Right lobe of liver (tissue), 6 donors: ENCODE measurements around the gene ZNF280A. TPM values are rescaled to one million over a fixed set of nuclear protein-coding genes. Genes with fewer than 3 reads are reported as not detected.
"Not testable (repeated sequence)": the region's sequence is repeated elsewhere in the genome, so short reads cannot be mapped to it uniquely, and the experiment has no call there.

Experiments
- ATAC-seq, 4 donors: fragments of 200-7000 bp; cut with Tn5 transposase; one replicate each; pipeline ENCODE4 v1.9.1; 2020; ENCODE audit warnings: mild to moderate bottlenecking in 4 of 4, moderate library complexity in 4 of 4
- DNase-seq, 3 donors: peaks; one replicate each; pipeline ENCODE4 v3.0.0-alpha.2; 2020
- H3K27ac ChIP-seq, 3 donors: fragments of 200-600 bp; one replicate each; pipeline ENCODE4 v1.8.0; 2022
- H3K27me3 ChIP-seq, 2 donors: fragments of 200-600 bp; one replicate each; pipeline ENCODE4 v1.8.0; 2022
- H3K36me3 ChIP-seq, 4 donors: fragments of 200-600 bp; sonication (generic) in 1 of 4; one replicate each; pipeline versions ENCODE4 v1.5.1 to v1.8.0; 2017 to 2022; ENCODE audit warnings: control low read depth in 1 of 4
- H3K4me1 ChIP-seq, 4 donors: fragments of 200-600 bp; sonication (generic) in 1 of 4; one replicate each; pipeline versions ENCODE4 v1.5.1 to v1.8.0; 2017 to 2022; ENCODE audit warnings: control low read depth in 1 of 4
- H3K4me3 ChIP-seq, 3 donors: fragments of 200-600 bp; one replicate each; pipeline ENCODE4 v1.8.0; 2022
- H3K9me3 ChIP-seq, 4 donors: fragments of 200-600 bp; sonication (generic) in 1 of 4; one replicate each; pipeline versions ENCODE4 v1.5.1 to v1.8.0; 2017 to 2022; ENCODE audit warnings: control low read depth in 1 of 4
- CTCF ChIP-seq, 4 donors: fragments of 200-600 bp in 3 of 4; fragments of 450-650 bp in 1 of 4; IDR thresholded peaks; one replicate each; pipeline versions ENCODE4 v1.5.1 to v1.8.0; 2016 to 2022; ENCODE audit warnings: antibody characterized with exemption in 4 of 4, mild to moderate bottlenecking in 2 of 4
- POLR2A ChIP-seq: fragments of 450-650 bp; IDR thresholded peaks from one replicate; pipeline ENCODE4 v1.6.1; 2017; ENCODE audit warnings: antibody characterized with exemption, mild to moderate bottlenecking
- WGBS: methylation state at CpG from one replicate; pipeline ENCODE4 v1.1.6; 2018; ENCODE audit warnings: low coverage, low lambda C conversion rate; ENCODE audit not compliant: insufficient coverage; ENCODE audit errors: missing lambda C conversion rate; 5-methylcytosine and 5-hydroxymethylcytosine counted together
- intact Hi-C, 2 donors: fragments of 100-400 bp; cut with DNase I; formaldehyde crosslinking; loops; one replicate each; pipeline versions ENCODE4 v1.11.2 to v1.14.1; 2022
- total RNA-seq, 6 experiments: library from RNA; depleted of rRNA in 2 of 6; stranded (reverse); fragments of >200 nt in 2 of 6; fragmentation: NEBNext Ultra II Directional in 3 of 6; extraction: Animal tissue kit (Norgen Biotek cat#: 25700) in 3 of 6; gene quantifications; one replicate each; pipeline versions ENCODE4 v1.1.0 to v1.2.4, GENCODE V29; 2016 to 2023
- donor health status: DM: no; HTN: yes; CAD: no.
- donor health status: DM: no; HTN: no; CAD: no.
- donor health status: DM: no; HTN: no; CAD: no.
- donor health status: DM: no; HTN: yes; CAD: no.
- donor health status: DM: no; HTN: yes; CAD: no.

Gene ZNF280A
- total RNA-seq, 6 experiments from 2014 or later: not detected

- no peak for ATAC-seq
- intact Hi-C loops: no loop called here
- Histone ChIP-seq H3K27me3 (no peaks in the 10 kb centered on the region), H3K9me3 (no peaks in the 10 kb centered on the region), H3K36me3 (no peaks in the 10 kb centered on the region), H3K27ac (no peak overlapping the region), H3K4me1 (no peaks in the 10 kb centered on the region), H3K4me3 (peak overlapping the region in 2 of 3 donors; percentile 21 to 47)
- no peak for DNase-seq
- TF ChIP-seq POLR2A: no peak
- no peak for TF ChIP-seq CTCF (IDR thresholded peaks at IDR 0.05)
- WGBS: 35% methylated on average over 12 of the region's 13 CpGs
Observed at GRCh38 chr22:22507743-22508273, 12.3 kb downstream of the ZNF280A start.

GRCh38 chr22:22506736-22507135, 13.3 kb downstream of the ZNF280A start:
- Histone ChIP-seq H3K27me3 (no peaks in the 10 kb centered on the region), H3K4me3 (no peak overlapping the region), H3K27ac (no peak overlapping the region), H3K36me3 (no peaks in the 10 kb centered on the region), H3K4me1 (no peaks in the 10 kb centered on the region), H3K9me3 (no peaks in the 10 kb centered on the region)
- intact Hi-C loops: no loop called here
- ATAC-seq (no peak), DNase-seq (no peak)
- WGBS: no CpG with 5 or more reads among the region's 1 CpG
- no peak for TF ChIP-seq POLR2A
- no peak for TF ChIP-seq CTCF (IDR thresholded peaks at IDR 0.05)

GRCh38 chr22:22498267-22498666, 21.8 kb downstream of the ZNF280A start:
- no peaks in the 10 kb centered on the region for H3K9me3 ChIP-seq
- no peaks in the 10 kb centered on the region for H3K36me3 ChIP-seq
- no peak overlapping the region for H3K4me3 ChIP-seq
- intact Hi-C loops: no loop called here
- H3K27me3 ChIP-seq: no peaks in the 10 kb centered on the region
- no peak for DNase-seq
- WGBS: 55% methylated on average over 2 of the region's 2 CpGs
- no peak for ATAC-seq
- TF ChIP-seq CTCF (IDR thresholded peaks at IDR 0.05) (no peak), POLR2A (no peak)
- no peaks in the 10 kb centered on the region for H3K4me1 ChIP-seq
- no peak overlapping the region for H3K27ac ChIP-seq

GRCh38 chr22:22491589-22491988, 28.5 kb downstream of the ZNF280A start:
- ATAC-seq, H3K36me3 ChIP-seq, H3K4me3 ChIP-seq, DNase-seq, H3K9me3 ChIP-seq, H3K27ac ChIP-seq, H3K4me1 ChIP-seq, H3K27me3 ChIP-seq, intact Hi-C loops: not testable (repeated sequence)
- 87% methylated on average over 2 of the region's 3 CpGs for WGBS

- WGBS: 87% methylated on average over 4 of the region's 5 CpGs
- no peaks in the 10 kb centered on the region for H3K9me3 ChIP-seq
Observed at GRCh38 chr22:22488736-22489135, 31.3 kb downstream of the ZNF280A start.

More at GRCh38 chr22:22488736-22489135, 31.3 kb downstream of the ZNF280A start:
- no peak for DNase-seq
- no peaks in the 10 kb centered on the region for H3K4me1 ChIP-seq
- H3K36me3 ChIP-seq: no peaks in the 10 kb centered on the region
- no peaks in the 10 kb centered on the region for H3K27me3 ChIP-seq
- intact Hi-C loops: no loop called here
- no peak overlapping the region for H3K4me3 ChIP-seq
- ATAC-seq: no peak
- H3K27ac ChIP-seq: no peak overlapping the region
- TF ChIP-seq CTCF (IDR thresholded peaks at IDR 0.05) (no peak), POLR2A (no peak)
